ENCODE measurements around the gene GRWD1. TPM values are rescaled to one million over a fixed set of nuclear protein-coding genes. Genes with fewer than 3 reads are reported as not detected.

GRWD1 gene
- total RNA-seq, 1 donor: 38.4 TPM

- no peak for DNase-seq (ENCODE audit: low read depth)
- no peak for TF ChIP-seq CTCF (IDR thresholded peaks at IDR 0.05; ENCODE audit: insufficient read depth, low read depth, low read length)
- H3K4me3 ChIP-seq (ENCODE audit: low read depth, low read length): no peak overlapping the region
These were observed 10.3 kb downstream of the GRWD1 start for GRCh38 chr19:48455908-48456562.

- no peak overlapping the region for H3K4me3 ChIP-seq (ENCODE audit: low read depth, low read length)
- no peak for TF ChIP-seq CTCF (IDR thresholded peaks at IDR 0.05; ENCODE audit: insufficient read depth, low read depth, low read length)
- DNase-seq (ENCODE audit: low read depth): no peak
These were observed 11.1 kb downstream of the GRWD1 start for GRCh38 chr19:48456864-48457263.

- no peak for TF ChIP-seq CTCF (IDR thresholded peaks at IDR 0.05; ENCODE audit: insufficient read depth, low read depth, low read length)
- DNase-seq (ENCODE audit: low read depth): peak; percentile 49
- no peak overlapping the region for H3K4me3 ChIP-seq (ENCODE audit: low read depth, low read length)
These were observed 12.2 kb downstream of the GRWD1 start for GRCh38 chr19:48458016-48458415.

GRCh38 chr19:48461651-48461981 lies 15.8 kb downstream of the GRWD1 start:
- no peak for TF ChIP-seq CTCF (IDR thresholded peaks at IDR 0.05; ENCODE audit: insufficient read depth, low read depth, low read length)
- no peak overlapping the region for H3K4me3 ChIP-seq (ENCODE audit: low read depth, low read length)
- DNase-seq (ENCODE audit: low read depth): no peak

- DNase-seq (ENCODE audit: low read depth): no peak
- no peak for TF ChIP-seq CTCF (IDR thresholded peaks at IDR 0.05; ENCODE audit: insufficient read depth, low read depth, low read length)
- H3K4me3 ChIP-seq (ENCODE audit: low read depth, low read length): no peak overlapping the region
These were observed 16.3 kb downstream of the GRWD1 start for GRCh38 chr19:48461982-48462655.

GRCh38 chr19:48465215-48465614 lies 19.4 kb downstream of the GRWD1 start:
- DNase-seq (ENCODE audit: low read depth): no peak

More at GRCh38 chr19:48465215-48465614, 19.4 kb downstream of the GRWD1 start:
- no peak for TF ChIP-seq CTCF (IDR thresholded peaks at IDR 0.05; ENCODE audit: insufficient read depth, low read depth, low read length)
- no peak overlapping the region for H3K4me3 ChIP-seq (ENCODE audit: low read depth, low read length)
